Mesendoderm (in vitro differentiated cells): Measurements from ENCODE around the gene PDCD2L.
"Not testable (repeated sequence)": the region's sequence is repeated elsewhere in the genome, so short reads cannot be mapped to it uniquely, and the experiment has no call there.

ENCODE experiments used
- DNase-seq: peaks from one replicate; pipeline ENCODE4 v3.0.0; 2013
- H2AK5ac ChIP-seq: 2 replicates; pipeline ENCODE4 v1.6.1; 2013; ENCODE audit warnings: low read length, inconsistent platforms
- H2BK120ac ChIP-seq: 2 replicates; pipeline ENCODE4 v1.6.1; 2013; ENCODE audit warnings: low read depth, mild to moderate bottlenecking, low read length, moderate library complexity, mixed read lengths
- H2BK15ac ChIP-seq: replicated peaks from 2 replicates; pipeline ENCODE4 v1.6.1; 2013; ENCODE audit warnings: low read depth, mild to moderate bottlenecking, moderate library complexity
- H2BK5ac ChIP-seq: 2 replicates; pipeline ENCODE4 v1.6.1; 2013; ENCODE audit warnings: low read length, inconsistent platforms
- H3K18ac ChIP-seq: 2 replicates; pipeline ENCODE4 v1.6.1; 2013; ENCODE audit warnings: mild to moderate bottlenecking, low read length, mixed read lengths
- H3K23ac ChIP-seq: one replicate; pipeline ENCODE4 v1.6.1; 2013; ENCODE audit warnings: low read length
- H3K27ac ChIP-seq: 2 replicates; pipeline ENCODE4 v1.5.1; 2013; ENCODE audit warnings: low read depth, mild to moderate bottlenecking, inconsistent platforms, low read length, moderate library complexity
- H3K27me3 ChIP-seq: 2 replicates; pipeline ENCODE4 v1.6.1; 2013; ENCODE audit warnings: low read length, control low read depth, mild to moderate bottlenecking, inconsistent platforms; ENCODE audit not compliant: insufficient read depth, poor library complexity
- H3K36me3 ChIP-seq: 2 replicates; pipeline ENCODE4 v1.6.1; 2013; ENCODE audit warnings: low read length, inconsistent platforms; ENCODE audit not compliant: control insufficient read depth, insufficient read depth
- H3K4ac ChIP-seq: one replicate; pipeline ENCODE4 v1.6.1; 2013; ENCODE audit warnings: low read depth, mild to moderate bottlenecking, low read length, moderate library complexity
- H3K4me1 ChIP-seq: 2 replicates; pipeline ENCODE4 v1.6.1; 2013; ENCODE audit warnings: low read depth, low read length, inconsistent platforms; ENCODE audit not compliant: control insufficient read depth
- H3K4me2 ChIP-seq: 2 replicates; pipeline ENCODE4 v1.6.1; 2013; ENCODE audit warnings: low read length
- H3K4me3 ChIP-seq: 2 replicates; pipeline ENCODE4 v1.5.1; 2013; ENCODE audit warnings: mild to moderate bottlenecking, low read length
- H3K56ac ChIP-seq: one replicate; pipeline ENCODE4 v1.6.1; 2013; ENCODE audit warnings: low read length
- H3K79me1 ChIP-seq: 2 replicates; pipeline ENCODE4 v1.6.1; 2013; ENCODE audit warnings: low read length, inconsistent platforms
- H3K79me2 ChIP-seq: 2 replicates; pipeline ENCODE4 v1.6.1; 2013; ENCODE audit warnings: mild to moderate bottlenecking, low read length; ENCODE audit not compliant: control insufficient read depth, insufficient read depth
- H3K9ac ChIP-seq: 2 replicates; pipeline ENCODE4 v1.6.1; 2013; ENCODE audit warnings: low read length, inconsistent platforms
- H4K5ac ChIP-seq: one replicate; pipeline ENCODE4 v1.6.1; 2013; ENCODE audit warnings: low read length
- H4K8ac ChIP-seq: one replicate; pipeline ENCODE4 v1.6.1; 2013; ENCODE audit warnings: low read depth, mild to moderate bottlenecking, control low read depth, low read length, moderate library complexity
- WGBS: extraction: QIAGEN DNeasy Blood & Tissue Kit; methylation state at CpG from one replicate; pipeline ENCODE4 v1.1.7; 2013; ENCODE audit warnings: low lambda C conversion rate, missing lambda C conversion rate; ENCODE audit not compliant: insufficient coverage; ENCODE audit errors: extremely low coverage; 5-methylcytosine and 5-hydroxymethylcytosine counted together

Gene PDCD2L

GRCh38 chr19:34457446-34457845 lies 53.2 kb downstream of the PDCD2L start:
- Histone ChIP-seq H2BK5ac (no peak overlapping the region), H3K9ac (no peak overlapping the region), H3K4me1 (no peaks in the 10 kb centered on the region), H3K4ac (no peak overlapping the region), H3K27ac (no peak overlapping the region), H3K18ac (no peak overlapping the region), H3K4me2 (no peak overlapping the region), H3K23ac (no peak overlapping the region), H3K56ac (no peak overlapping the region), H3K79me2 (peaks cover 17% of the 10 kb centered on the region), H3K27me3 (no peaks in the 10 kb centered on the region), H4K8ac (no peak overlapping the region), H4K5ac (no peak overlapping the region), H2BK120ac (no peak overlapping the region), H3K36me3 (peaks cover 25% of the 10 kb centered on the region), H3K4me3 (no peak overlapping the region), H2AK5ac (no peak overlapping the region), H2BK15ac (no peak overlapping the region), H3K79me1 (peaks cover 23% of the 10 kb centered on the region)
- WGBS = no CpG with 5 or more reads among the region's 4 CpGs
- no peak for DNase-seq

DNA sequence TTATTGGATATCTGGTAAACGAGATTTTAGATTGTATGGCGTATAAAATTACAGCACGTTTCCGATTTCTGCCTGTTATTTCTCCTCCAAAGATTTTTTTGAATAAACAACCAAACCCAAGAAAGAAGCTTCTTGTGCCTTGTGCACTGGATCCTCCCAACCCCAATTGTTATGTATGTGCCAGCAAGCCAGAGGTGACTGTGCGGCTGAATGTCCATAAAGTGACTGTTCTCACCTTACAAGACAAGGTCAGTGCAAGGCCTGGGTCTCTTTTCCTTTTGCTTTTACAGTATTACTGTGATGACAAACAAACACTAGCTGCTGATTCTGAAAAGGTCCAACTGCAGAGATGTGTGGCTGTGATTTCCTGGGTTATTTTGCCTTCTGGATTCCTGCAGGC lies 54.5 kb downstream of the PDCD2L start:
- H3K36me3 ChIP-seq = peaks cover 24% of the 10 kb centered on the region
- no peak overlapping the region for H4K8ac ChIP-seq

GRCh38 chr19:34459614-34460013 lies 55.4 kb downstream of the PDCD2L start:
- peaks cover 17% of the 10 kb centered on the region for H3K79me2 ChIP-seq
- no peak for DNase-seq
- H3K36me3 ChIP-seq = peaks cover 23% of the 10 kb centered on the region
- no peak overlapping the region for H3K27ac ChIP-seq
- no peaks in the 10 kb centered on the region for H3K4me1 ChIP-seq
- no peak overlapping the region for H3K9ac ChIP-seq
- no peak overlapping the region for H4K5ac ChIP-seq
- H3K4me3 ChIP-seq = no peak overlapping the region
- no CpG with 5 or more reads among the region's 2 CpGs for WGBS
- no peak overlapping the region for H3K18ac ChIP-seq
- H3K79me1 ChIP-seq = peaks cover 24% of the 10 kb centered on the region
- no peak overlapping the region for H2BK5ac ChIP-seq
- H3K4ac ChIP-seq = no peak overlapping the region
- no peak overlapping the region for H2BK15ac ChIP-seq
- no peak overlapping the region for H3K4me2 ChIP-seq
- H2AK5ac ChIP-seq = no peak overlapping the region
- no peak overlapping the region for H3K56ac ChIP-seq
- H4K8ac ChIP-seq = no peak overlapping the region
- H3K27me3 ChIP-seq = no peaks in the 10 kb centered on the region
- no peak overlapping the region for H2BK120ac ChIP-seq
- H3K23ac ChIP-seq = no peak overlapping the region

More for the DNA sequence above, 54.5 kb downstream of the PDCD2L start:
- Histone ChIP-seq H3K79me2 (peaks cover 17% of the 10 kb centered on the region), H2AK5ac (no peak overlapping the region), H3K9ac (no peak overlapping the region), H4K5ac (no peak overlapping the region), H2BK15ac (no peak overlapping the region), H3K4me2 (no peak overlapping the region), H2BK5ac (no peak overlapping the region), H3K4me1 (no peaks in the 10 kb centered on the region), H3K27me3 (no peaks in the 10 kb centered on the region), H3K56ac (no peak overlapping the region), H3K18ac (no peak overlapping the region), H3K23ac (no peak overlapping the region), H2BK120ac (no peak overlapping the region), H3K4ac (no peak overlapping the region), H3K4me3 (no peak overlapping the region), H3K79me1 (peaks cover 24% of the 10 kb centered on the region), H3K27ac (no peak overlapping the region)
- no peak for DNase-seq
- 100% methylated on average over 2 of the region's 5 CpGs for WGBS

DNA sequence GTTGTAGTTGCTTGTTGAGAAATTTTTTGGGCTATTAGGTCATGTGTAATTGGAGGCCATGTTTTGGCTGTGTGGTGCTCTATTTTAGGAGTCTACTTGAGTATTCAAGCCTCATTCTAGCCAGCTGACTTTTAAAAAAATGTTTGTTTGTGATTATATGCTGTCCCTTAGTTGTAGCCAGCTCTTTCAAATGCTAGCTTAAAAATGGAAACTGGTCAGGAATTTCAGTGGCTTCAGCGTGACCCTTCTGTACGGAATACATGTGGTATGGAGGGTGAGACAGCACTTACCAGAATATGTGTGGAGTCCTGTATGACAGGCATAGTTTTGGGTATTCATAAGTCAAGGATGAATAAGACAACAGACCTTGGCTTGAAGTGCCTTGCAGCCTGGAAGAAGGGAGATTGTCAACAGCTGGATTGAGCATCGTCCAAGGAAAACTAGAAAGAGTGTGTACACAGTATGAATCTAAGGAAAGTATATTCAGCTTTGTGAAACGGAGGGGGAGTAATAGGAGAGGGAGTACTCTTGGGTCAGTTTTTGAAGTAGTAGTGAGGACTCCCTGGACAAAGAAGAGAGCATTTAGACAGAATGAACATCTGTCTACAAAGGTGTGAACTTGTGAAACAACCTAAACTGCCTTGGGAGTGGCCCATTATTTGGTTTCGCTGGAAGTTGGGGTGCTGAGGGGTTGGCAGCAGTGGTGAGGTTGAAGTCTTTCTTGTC lies 57.3 kb downstream of the PDCD2L start:
- no peak overlapping the region for H3K9ac ChIP-seq
- no peak for DNase-seq
- H3K56ac ChIP-seq = no peak overlapping the region
- no peak overlapping the region for H2AK5ac ChIP-seq
- H3K27ac ChIP-seq = no peak overlapping the region
- H2BK15ac ChIP-seq = no peak overlapping the region
- H4K8ac ChIP-seq = no peak overlapping the region
- no peak overlapping the region for H3K4ac ChIP-seq
- no peak overlapping the region for H3K23ac ChIP-seq
- no peak overlapping the region for H3K4me3 ChIP-seq
- peaks cover 17% of the 10 kb centered on the region for H3K79me2 ChIP-seq
- peaks cover 25% of the 10 kb centered on the region for H3K36me3 ChIP-seq
- no peak overlapping the region for H4K5ac ChIP-seq
- peaks cover 24% of the 10 kb centered on the region for H3K79me1 ChIP-seq
- H2BK120ac ChIP-seq = no peak overlapping the region
- no peaks in the 10 kb centered on the region for H3K4me1 ChIP-seq
- H2BK5ac ChIP-seq = no peak overlapping the region
- H3K4me2 ChIP-seq = no peak overlapping the region
- no peak overlapping the region for H3K18ac ChIP-seq
- no peaks in the 10 kb centered on the region for H3K27me3 ChIP-seq
- no CpG with 5 or more reads among the region's 5 CpGs for WGBS

- not testable (repeated sequence) for H2BK5ac ChIP-seq, H4K8ac ChIP-seq, H2BK15ac ChIP-seq, H3K4ac ChIP-seq, H3K4me1 ChIP-seq, H2BK120ac ChIP-seq, H3K18ac ChIP-seq, H3K56ac ChIP-seq, H3K4me2 ChIP-seq, H3K9ac ChIP-seq, DNase-seq, H3K27ac ChIP-seq, H3K27me3 ChIP-seq, H2AK5ac ChIP-seq, H3K23ac ChIP-seq, H3K4me3 ChIP-seq, H4K5ac ChIP-seq
- Histone ChIP-seq H3K79me2 (peaks cover 15% of the 10 kb centered on the region), H3K79me1 (peaks cover 19% of the 10 kb centered on the region), H3K36me3 (peaks cover 22% of the 10 kb centered on the region)
- WGBS = no CpG with 5 or more reads among the region's 4 CpGs
Observed at GRCh38 chr19:34464785-34465184, 60.6 kb downstream of the PDCD2L start.

DNA sequence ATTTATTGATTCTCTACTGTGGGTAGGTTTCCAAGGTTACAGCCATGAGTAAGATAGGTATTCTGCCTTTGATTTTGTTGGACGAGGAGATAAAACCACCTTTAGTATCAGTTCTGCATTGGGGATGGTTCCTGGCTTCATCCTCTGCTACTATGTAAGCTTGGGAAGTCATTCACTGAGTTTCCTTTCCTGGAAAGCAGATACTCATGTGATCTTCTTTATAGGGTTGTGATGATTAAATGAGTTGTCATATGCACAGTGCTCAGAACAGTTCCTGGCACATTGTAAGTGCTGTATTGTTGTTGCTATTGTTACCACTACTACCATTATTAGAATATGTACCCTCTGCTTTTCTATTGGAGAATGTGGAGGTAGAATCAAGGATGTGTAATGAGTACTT lies 64.2 kb downstream of the PDCD2L start:
- H3K4ac ChIP-seq = no peak overlapping the region
- no peak overlapping the region for H2AK5ac ChIP-seq
- H3K4me3 ChIP-seq = no peak overlapping the region
- no peak overlapping the region for H3K9ac ChIP-seq
- no peaks in the 10 kb centered on the region for H3K27me3 ChIP-seq
- no peak overlapping the region for H3K56ac ChIP-seq
- no peak overlapping the region for H3K27ac ChIP-seq
- H3K79me1 ChIP-seq = peaks cover 1% of the 10 kb centered on the region
- no peak overlapping the region for H4K8ac ChIP-seq
- no peaks in the 10 kb centered on the region for H3K79me2 ChIP-seq
- H2BK120ac ChIP-seq = no peak overlapping the region
- no peak overlapping the region for H3K4me2 ChIP-seq
- H2BK5ac ChIP-seq = no peak overlapping the region
- H3K4me1 ChIP-seq = peaks cover 2% of the 10 kb centered on the region
- no peak overlapping the region for H3K23ac ChIP-seq
- H2BK15ac ChIP-seq = no peak overlapping the region
- no CpG with 5 or more reads among the region's 1 CpG for WGBS
- no peak overlapping the region for H3K18ac ChIP-seq
- DNase-seq = no peak
- peaks cover 10% of the 10 kb centered on the region for H3K36me3 ChIP-seq
- no peak overlapping the region for H4K5ac ChIP-seq
